ENCODE data around the gene DLK1. TPM values are rescaled to one million over a fixed set of nuclear protein-coding genes. Genes with fewer than 3 reads are reported as not detected.

The DLK1 gene
- total RNA-seq (2014; rRNA removed; shearing (Covaris generic)) = 0.20 and 0.28 TPM in 2 replicates

- Histone ChIP-seq H3K27ac (no peak within 1 kb of the TSS), H3K27me3 (no peaks in the 10 kb centered on the region), H3K4me3 (no peak within 1 kb of the TSS), H3K9me3 (replicated peaks) (no peaks in the 10 kb centered on the region), H3K4me1 (peaks cover 13% of the 10 kb centered on the region), H3K36me3 (no peaks in the 10 kb centered on the region)
- no peak for DNase-seq
Measured at GRCh38 chr14:100726550-100727085, at the start of gene DLK1. Gene DLK1, plus strand, starts transcription at chr14:100726892. Its CDS starts 177 bp downstream, at chr14:100727069.

GRCh38 chr14:100677152-100677551 lies 49.5 kb upstream of the DLK1 start:
- Histone ChIP-seq H3K36me3 (no peaks in the 10 kb centered on the region), H3K4me3 (peak overlapping the region; percentile 30), H3K4me1 (peaks cover 59% of the 10 kb centered on the region), H3K9me3 (replicated peaks) (no peaks in the 10 kb centered on the region), H3K27ac (peak overlapping the region; percentile 99), H3K27me3 (no peaks in the 10 kb centered on the region)
- peak; percentile 61 to 77 for DNase-seq

- peak; percentile 99 to 100 for DNase-seq
- H3K36me3 ChIP-seq = no peaks in the 10 kb centered on the region
- no peaks in the 10 kb centered on the region for H3K9me3 ChIP-seq (replicated peaks)
- peak overlapping the region; percentile 99 for H3K27ac ChIP-seq
- H3K4me1 ChIP-seq = peaks cover 57% of the 10 kb centered on the region
- H3K27me3 ChIP-seq = no peaks in the 10 kb centered on the region
- peak overlapping the region; percentile 30 for H3K4me3 ChIP-seq
Measured at GRCh38 chr14:100677554-100678468, 48.9 kb upstream of the DLK1 start.

- Histone ChIP-seq H3K4me3 (peak overlapping the region; percentile 21), H3K4me1 (peaks cover 55% of the 10 kb centered on the region), H3K27me3 (no peaks in the 10 kb centered on the region), H3K27ac (peak overlapping the region; percentile 99), H3K9me3 (replicated peaks) (no peaks in the 10 kb centered on the region), H3K36me3 (no peaks in the 10 kb centered on the region)
- peak; percentile 97 to 98 for DNase-seq
Measured at GRCh38 chr14:100678469-100678828, 48.2 kb upstream of the DLK1 start.

GRCh38 chr14:100679153-100679552 lies 47.5 kb upstream of the DLK1 start:
- DNase-seq = no peak
- Histone ChIP-seq H3K36me3 (no peaks in the 10 kb centered on the region), H3K9me3 (replicated peaks) (no peaks in the 10 kb centered on the region), H3K27me3 (no peaks in the 10 kb centered on the region), H3K4me3 (no peak overlapping the region), H3K27ac (peak overlapping the region; percentile 99), H3K4me1 (peaks cover 52% of the 10 kb centered on the region)

GRCh38 chr14:100679707-100680438 lies 46.8 kb upstream of the DLK1 start:
- Histone ChIP-seq H3K27me3 (no peaks in the 10 kb centered on the region), H3K9me3 (replicated peaks) (no peaks in the 10 kb centered on the region), H3K36me3 (no peaks in the 10 kb centered on the region), H3K4me3 (no peak overlapping the region), H3K27ac (peak overlapping the region; percentile 99), H3K4me1 (peaks cover 52% of the 10 kb centered on the region)
- peak; percentile 80 for DNase-seq

GRCh38 chr14:100680439-100681051 lies 46.1 kb upstream of the DLK1 start:
- Histone ChIP-seq H3K27me3 (no peaks in the 10 kb centered on the region), H3K4me1 (peaks cover 52% of the 10 kb centered on the region), H3K9me3 (replicated peaks) (no peaks in the 10 kb centered on the region), H3K4me3 (no peak overlapping the region; the same call in 1 of the 2 replicates), H3K27ac (peak overlapping the region; percentile 99), H3K36me3 (no peaks in the 10 kb centered on the region)
- DNase-seq = peak; percentile 75 to 80

- Histone ChIP-seq H3K27me3 (no peaks in the 10 kb centered on the region), H3K4me3 (no peak overlapping the region), H3K36me3 (no peaks in the 10 kb centered on the region), H3K9me3 (replicated peaks) (no peaks in the 10 kb centered on the region), H3K4me1 (peaks cover 47% of the 10 kb centered on the region), H3K27ac (peak overlapping the region; percentile 99; the same call in 1 of the 2 replicates)
- DNase-seq = no peak
Measured at GRCh38 chr14:100681111-100681510, 45.6 kb upstream of the DLK1 start.

GRCh38 chr14:100682749-100683148 lies 43.9 kb upstream of the DLK1 start:
- no peaks in the 10 kb centered on the region for H3K36me3 ChIP-seq
- peaks cover 31% of the 10 kb centered on the region for H3K4me1 ChIP-seq
- no peak for DNase-seq
- H3K4me3 ChIP-seq = no peak overlapping the region
- no peak overlapping the region for H3K27ac ChIP-seq
- H3K9me3 ChIP-seq (replicated peaks) = no peaks in the 10 kb centered on the region
- H3K27me3 ChIP-seq = no peaks in the 10 kb centered on the region

- no peak overlapping the region for H3K27ac ChIP-seq
- no peaks in the 10 kb centered on the region for H3K27me3 ChIP-seq
- no peak overlapping the region for H3K4me3 ChIP-seq
- H3K4me1 ChIP-seq = peaks cover 27% of the 10 kb centered on the region
- no peaks in the 10 kb centered on the region for H3K9me3 ChIP-seq (replicated peaks)
- no peak for DNase-seq
- no peaks in the 10 kb centered on the region for H3K36me3 ChIP-seq
Measured at GRCh38 chr14:100683578-100683977, 43.1 kb upstream of the DLK1 start.

- H3K4me1 ChIP-seq = peaks cover 22% of the 10 kb centered on the region
- H3K27ac ChIP-seq = no peak overlapping the region
- no peak for DNase-seq
Measured at GRCh38 chr14:100684154-100684553, 42.5 kb upstream of the DLK1 start.

GRCh38 chr14:100684961-100685360 lies 41.7 kb upstream of the DLK1 start:
- Histone ChIP-seq H3K36me3 (no peaks in the 10 kb centered on the region), H3K9me3 (replicated peaks) (no peaks in the 10 kb centered on the region), H3K4me3 (no peak overlapping the region), H3K4me1 (peaks cover 14% of the 10 kb centered on the region), H3K27me3 (no peaks in the 10 kb centered on the region), H3K27ac (no peak overlapping the region)
- DNase-seq = no peak

More at GRCh38 chr14:100684154-100684553, 42.5 kb upstream of the DLK1 start:
- Histone ChIP-seq H3K9me3 (replicated peaks) (no peaks in the 10 kb centered on the region), H3K36me3 (no peaks in the 10 kb centered on the region), H3K4me3 (no peak overlapping the region), H3K27me3 (no peaks in the 10 kb centered on the region)

- Histone ChIP-seq H3K36me3 (no peaks in the 10 kb centered on the region), H3K27me3 (no peaks in the 10 kb centered on the region), H3K4me1 (no peaks in the 10 kb centered on the region; the same call in 1 of the 2 replicates), H3K4me3 (no peak overlapping the region), H3K9me3 (replicated peaks) (no peaks in the 10 kb centered on the region), H3K27ac (no peak overlapping the region)
- no peak for DNase-seq
Measured at GRCh38 chr14:100686858-100687257, 39.8 kb upstream of the DLK1 start.

GRCh38 chr14:100687386-100687785 lies 39.3 kb upstream of the DLK1 start:
- H3K36me3 ChIP-seq = no peaks in the 10 kb centered on the region
- H3K27me3 ChIP-seq = no peaks in the 10 kb centered on the region
- H3K4me3 ChIP-seq = no peak overlapping the region
- no peaks in the 10 kb centered on the region for H3K9me3 ChIP-seq (replicated peaks)
- DNase-seq = no peak
- no peak overlapping the region for H3K27ac ChIP-seq
- H3K4me1 ChIP-seq = peaks cover under 1% of the 10 kb centered on the region; the same call in 1 of the 2 replicates
